Measurements from ENCODE around the gene PLA2G3.
A peak's percentile ranks its signal among the peaks of the same experiment; 100 is the strongest.

The PLA2G3 gene

DNA sequence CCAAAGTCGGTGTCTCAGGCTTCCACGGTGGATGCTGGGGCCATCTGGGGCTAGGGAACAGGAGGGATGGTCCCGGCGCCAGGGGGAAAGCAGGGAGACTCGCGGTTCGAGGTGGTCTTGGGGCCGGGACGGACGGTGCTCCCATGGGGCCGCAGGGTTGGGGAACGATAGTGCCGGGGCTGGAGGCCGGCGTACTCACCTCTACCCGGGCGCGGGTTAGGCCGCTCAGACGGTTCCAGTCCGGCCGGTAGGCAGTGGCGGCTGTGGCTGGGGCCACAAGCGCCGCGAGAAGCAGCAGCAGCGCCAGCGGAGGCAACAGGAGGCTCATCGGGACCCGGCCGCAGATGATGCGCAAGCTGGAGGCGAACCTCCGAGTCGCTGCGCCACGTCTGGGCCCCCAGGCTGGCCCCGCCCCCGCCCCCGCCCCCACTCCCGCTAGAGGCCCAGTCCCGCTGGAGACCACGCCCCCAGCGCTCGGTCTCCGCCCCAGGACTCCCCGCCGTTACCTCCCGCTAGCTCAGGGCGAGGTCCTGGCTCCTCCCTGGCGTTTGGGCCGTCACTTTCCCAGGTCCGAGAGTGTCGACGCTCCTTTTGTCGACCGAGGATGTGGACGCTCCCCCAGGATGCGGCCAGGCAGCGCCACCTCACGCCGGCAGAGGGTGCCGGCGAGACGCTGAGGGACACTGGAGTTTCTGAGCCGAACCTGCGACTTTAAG, 33.0 kb downstream of the PLA2G3 start, which contains the start of gene SELENOM:
Gene SELENOM (minus strand): TSS at position 391 of the 716 bp plus-strand sequence. CDS start 63 bp downstream, at position 328.
- DNase-seq = peak; percentile 85 to 92 (median 92)
- peaks cover 0 to 4% (median 0%) of the 10 kb centered on the region in 5 experiments for H3K27me3 ChIP-seq (replicated peaks in 2 of 5; ENCODE audit: control insufficient read depth in 4 of 5, insufficient read depth in 5 of 5, low read length in 4 of 5)
- no peak within 1 kb of the TSS for H3K27ac ChIP-seq (ENCODE audit: insufficient read depth in 1 of 2, low read depth in 1 of 2, low read length in 2 of 2, poor library complexity in 1 of 2, severe bottlenecking in 2 of 2)
- ChIA-PET POLR2A (interaction anchor here (0.7 to 1.0 kb wide), 2 partner anchors 41 to 53 kb away, joined by 4 read pairs; partner anchors contain the start of gene RNF185), CTCF (interaction anchor here (0.7 to 3.5 kb wide), 10 partner anchors 17 to 187 kb away, joined by 3 to 16 read pairs (median 4); partner anchors contain the start of gene LIMK2)
- peak within 1 kb of the TSS; percentile 21 to 79 (median 68) for H3K4me3 ChIP-seq (ENCODE audit: control insufficient read depth in 1 of 7, extremely low read depth in 1 of 7, insufficient read depth in 4 of 7, low read depth in 2 of 7, low read length in 6 of 7)
- H3K9me3 ChIP-seq (ENCODE audit: control extremely low read depth in 1 of 5, control insufficient read depth in 4 of 5, insufficient read depth in 2 of 5, low read depth in 1 of 5, low read length in 4 of 5) = peaks cover 0 to under 1% (median 0%) of the 10 kb centered on the region in 5 experiments
- H3K4me1 ChIP-seq (ENCODE audit: control extremely low read depth in 1 of 4, control insufficient read depth in 4 of 4, insufficient read depth in 4 of 4, low read length in 3 of 4) = peaks cover 0 to 16% (median 9%) of the 10 kb centered on the region in 4 experiments
- peaks cover 0 to 1% (median under 1%) of the 10 kb centered on the region in 4 experiments for H3K36me3 ChIP-seq (ENCODE audit: control insufficient read depth in 4 of 4, insufficient read depth in 4 of 4, low read length in 3 of 4)
- 4% methylated on average over 43 of the region's 67 CpGs for WGBS (ENCODE audit: insufficient coverage)

DNA sequence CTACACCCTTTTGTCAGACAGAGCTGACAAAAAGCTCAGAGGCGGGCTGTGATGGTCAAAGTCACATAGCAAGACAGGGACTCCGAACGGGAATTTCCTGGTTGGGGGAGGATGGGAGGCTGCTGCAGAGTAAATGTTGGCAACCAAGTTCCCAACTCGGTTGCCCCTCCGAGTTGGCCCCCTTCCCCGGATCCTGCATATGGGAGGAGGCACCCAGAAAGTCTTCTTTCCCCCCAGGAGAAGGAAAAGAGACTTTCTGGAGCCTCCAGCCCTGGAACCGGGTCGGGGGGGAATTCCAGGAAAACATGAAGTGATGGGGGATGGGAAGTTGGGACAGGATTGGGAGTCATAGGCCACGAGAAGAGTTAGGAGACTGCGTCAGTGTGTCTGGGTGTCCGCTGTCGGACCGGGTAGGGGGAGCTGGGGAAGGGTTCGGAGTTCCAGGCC, 33.6 kb downstream of the PLA2G3 start:
- peaks cover 0 to 4% (median 0%) of the 10 kb centered on the region in 5 experiments for H3K27me3 ChIP-seq (replicated peaks in 2 of 5; ENCODE audit: control insufficient read depth in 4 of 5, insufficient read depth in 5 of 5, low read length in 4 of 5)
- ChIA-PET POLR2A (no interaction called here), CTCF (interaction anchor here (0.6 to 3.5 kb wide), 3 partner anchors 12 to 123 kb away, joined by 3 to 16 read pairs (median 3); no protein-coding TSS in a partner anchor)
- DNase-seq = no peak
- peaks cover 0 to 16% (median 9%) of the 10 kb centered on the region in 4 experiments for H3K4me1 ChIP-seq (ENCODE audit: control extremely low read depth in 1 of 4, control insufficient read depth in 4 of 4, insufficient read depth in 4 of 4, low read length in 3 of 4)
- peak overlapping the region in 5 of 7 experiments; percentile 2 to 79 (median 68) for H3K4me3 ChIP-seq (ENCODE audit: control insufficient read depth in 1 of 7, extremely low read depth in 1 of 7, insufficient read depth in 4 of 7, low read depth in 2 of 7, low read length in 6 of 7)
- WGBS (ENCODE audit: insufficient coverage) = 71% methylated on average over 11 of the region's 14 CpGs
- peaks cover 0 to 4% (median 2%) of the 10 kb centered on the region in 4 experiments for H3K36me3 ChIP-seq (ENCODE audit: control insufficient read depth in 4 of 4, insufficient read depth in 4 of 4, low read length in 3 of 4)
- H3K27ac ChIP-seq (ENCODE audit: insufficient read depth in 1 of 2, low read depth in 1 of 2, low read length in 2 of 2, poor library complexity in 1 of 2, severe bottlenecking in 2 of 2) = no peak overlapping the region
- H3K9me3 ChIP-seq (ENCODE audit: control extremely low read depth in 1 of 5, control insufficient read depth in 4 of 5, insufficient read depth in 2 of 5, low read depth in 1 of 5, low read length in 4 of 5) = no peaks in the 10 kb centered on the region

DNA sequence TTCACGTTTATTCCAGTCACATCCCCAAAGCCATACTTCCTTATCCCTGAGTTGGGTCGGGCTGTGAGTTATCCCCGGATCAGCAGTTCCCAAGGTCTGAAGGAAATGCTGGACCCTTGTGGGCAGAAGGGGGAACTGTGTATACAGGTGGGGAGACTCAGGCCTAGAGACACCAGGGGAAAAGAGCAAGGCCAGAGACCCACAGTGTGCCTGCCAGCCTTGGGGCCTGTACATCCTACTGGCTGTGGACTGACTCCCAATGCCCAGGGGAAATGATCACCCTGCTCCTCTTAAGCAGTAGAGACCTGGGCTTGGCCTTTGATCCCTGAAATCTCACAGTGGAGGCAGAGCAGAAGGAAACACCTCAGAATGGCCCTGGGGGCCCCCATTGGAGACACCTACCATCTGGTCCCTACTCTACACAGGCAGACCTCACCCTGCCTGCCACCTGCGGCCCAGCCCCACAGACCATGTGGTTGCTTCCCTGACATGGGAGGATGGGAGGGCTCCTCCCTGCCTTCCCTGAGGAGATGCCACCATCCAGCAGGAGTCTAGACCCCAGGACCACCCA, 34.2 kb downstream of the PLA2G3 start:
- Histone ChIP-seq H3K4me3 (ENCODE audit: control insufficient read depth in 1 of 7, extremely low read depth in 1 of 7, insufficient read depth in 4 of 7, low read depth in 2 of 7, low read length in 6 of 7) (no peak overlapping the region), H3K36me3 (ENCODE audit: control insufficient read depth in 4 of 4, insufficient read depth in 4 of 4, low read length in 3 of 4) (peaks cover 0 to 5% (median 2%) of the 10 kb centered on the region in 4 experiments), H3K27ac (ENCODE audit: insufficient read depth in 1 of 2, low read depth in 1 of 2, low read length in 2 of 2, poor library complexity in 1 of 2, severe bottlenecking in 2 of 2) (no peak overlapping the region), H3K27me3 (replicated peaks in 2 of 5; ENCODE audit: control insufficient read depth in 4 of 5, insufficient read depth in 5 of 5, low read length in 4 of 5) (peaks cover 0 to 4% (median 0%) of the 10 kb centered on the region in 5 experiments), H3K9me3 (ENCODE audit: control extremely low read depth in 1 of 5, control insufficient read depth in 4 of 5, insufficient read depth in 2 of 5, low read depth in 1 of 5, low read length in 4 of 5) (no peaks in the 10 kb centered on the region), H3K4me1 (ENCODE audit: control extremely low read depth in 1 of 4, control insufficient read depth in 4 of 4, insufficient read depth in 4 of 4, low read length in 3 of 4) (peaks cover 0 to 16% (median 9%) of the 10 kb centered on the region in 4 experiments)
- POLR2A ChIA-PET = no interaction called here
- WGBS (ENCODE audit: insufficient coverage) = 100% methylated on average over 3 of the region's 4 CpGs
- CTCF ChIA-PET = interaction anchor here (0.6 kb wide), 1 partner anchor 12 kb away, joined by 3 read pairs; no protein-coding TSS in a partner anchor
- no peak for DNase-seq

- 94% methylated on average over 10 of the region's 11 CpGs for WGBS (ENCODE audit: insufficient coverage)
- Histone ChIP-seq H3K4me1 (ENCODE audit: control extremely low read depth in 1 of 4, control insufficient read depth in 4 of 4, insufficient read depth in 4 of 4, low read length in 3 of 4) (peaks cover 0 to 16% (median 9%) of the 10 kb centered on the region in 4 experiments), H3K9me3 (ENCODE audit: control extremely low read depth in 1 of 5, control insufficient read depth in 4 of 5, insufficient read depth in 2 of 5, low read depth in 1 of 5, low read length in 4 of 5) (no peaks in the 10 kb centered on the region), H3K36me3 (ENCODE audit: control insufficient read depth in 4 of 4, insufficient read depth in 4 of 4, low read length in 3 of 4) (peaks cover 0 to 5% (median 2%) of the 10 kb centered on the region in 4 experiments), H3K27me3 (replicated peaks in 2 of 5; ENCODE audit: control insufficient read depth in 4 of 5, insufficient read depth in 5 of 5, low read length in 4 of 5) (peaks cover 0 to 4% (median 0%) of the 10 kb centered on the region in 5 experiments), H3K4me3 (ENCODE audit: control insufficient read depth in 1 of 7, extremely low read depth in 1 of 7, insufficient read depth in 4 of 7, low read depth in 2 of 7, low read length in 6 of 7) (no peak overlapping the region), H3K27ac (ENCODE audit: insufficient read depth in 1 of 2, low read depth in 1 of 2, low read length in 2 of 2, poor library complexity in 1 of 2, severe bottlenecking in 2 of 2) (no peak overlapping the region)
- no peak for DNase-seq
- POLR2A ChIA-PET = no interaction called here
- CTCF ChIA-PET = interaction anchor here (1.0 to 1.4 kb wide), 2 partner anchors 13 to 113 kb away, joined by 4 to 5 read pairs; no protein-coding TSS in a partner anchor
Measured at GRCh38 chr22:31105282-31105929, 34.9 kb downstream of the PLA2G3 start.

- no peak overlapping the region for H3K4me3 ChIP-seq (ENCODE audit: control insufficient read depth in 1 of 7, extremely low read depth in 1 of 7, insufficient read depth in 4 of 7, low read depth in 2 of 7, low read length in 6 of 7)
- H3K36me3 ChIP-seq (ENCODE audit: control insufficient read depth in 4 of 4, insufficient read depth in 4 of 4, low read length in 3 of 4) = peaks cover 0 to 9% (median 2%) of the 10 kb centered on the region in 4 experiments
Measured at GRCh38 chr22:31104869-31105268, 35.4 kb downstream of the PLA2G3 start.

DNA sequence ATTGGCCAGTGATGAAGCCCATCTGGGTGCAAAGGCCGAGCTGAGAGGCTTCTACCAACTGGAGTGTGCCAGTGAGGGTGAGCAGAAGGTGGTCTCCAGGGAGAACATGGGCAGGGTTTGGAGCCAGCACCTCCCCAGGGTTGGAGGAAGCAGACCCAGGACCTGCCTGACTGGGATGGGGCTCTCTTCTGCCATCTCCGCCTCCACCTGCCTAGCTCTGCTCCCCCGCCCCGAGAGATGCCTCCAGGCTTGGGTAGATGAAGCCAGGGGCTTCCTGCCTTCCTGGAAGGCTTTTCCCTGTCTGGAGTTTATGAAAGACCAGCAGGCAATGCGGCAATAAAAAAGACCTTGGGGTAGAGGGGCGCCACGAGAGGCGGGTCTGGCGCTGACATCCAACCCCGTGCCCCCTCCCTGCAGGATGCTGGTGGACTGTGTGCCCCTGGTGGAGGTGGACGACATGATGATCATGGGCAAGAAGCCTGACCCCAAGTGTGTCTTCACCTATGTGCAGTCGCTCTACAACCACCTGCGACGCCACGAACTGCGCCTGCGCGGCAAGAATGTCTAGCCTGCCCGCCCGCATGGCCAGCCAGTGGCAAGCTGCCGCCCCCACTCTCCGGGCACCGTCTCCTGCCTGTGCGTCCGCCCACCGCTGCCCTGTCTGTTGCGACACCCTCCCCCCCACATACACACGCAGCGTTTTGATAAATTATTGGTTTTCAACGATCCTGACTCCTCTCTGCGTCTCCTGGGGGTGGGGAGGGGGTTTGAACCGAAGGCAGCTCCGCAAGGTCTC, 36.2 kb downstream of the PLA2G3 start:
- no peak for DNase-seq
- peaks cover 0 to 16% (median 9%) of the 10 kb centered on the region in 4 experiments for H3K4me1 ChIP-seq (ENCODE audit: control extremely low read depth in 1 of 4, control insufficient read depth in 4 of 4, insufficient read depth in 4 of 4, low read length in 3 of 4)
- WGBS (ENCODE audit: insufficient coverage) = 93% methylated on average over 21 of the region's 33 CpGs
- H3K9me3 ChIP-seq (ENCODE audit: control extremely low read depth in 1 of 5, control insufficient read depth in 4 of 5, insufficient read depth in 2 of 5, low read depth in 1 of 5, low read length in 4 of 5) = no peaks in the 10 kb centered on the region
- no peak overlapping the region for H3K27ac ChIP-seq (ENCODE audit: insufficient read depth in 1 of 2, low read depth in 1 of 2, low read length in 2 of 2, poor library complexity in 1 of 2, severe bottlenecking in 2 of 2)
- no peak overlapping the region for H3K4me3 ChIP-seq (ENCODE audit: control insufficient read depth in 1 of 7, extremely low read depth in 1 of 7, insufficient read depth in 4 of 7, low read depth in 2 of 7, low read length in 6 of 7)
- CTCF ChIA-PET = interaction anchor here (1.0 to 1.4 kb wide), 3 partner anchors 12 to 209 kb away, joined by 3 to 5 read pairs (median 4); no protein-coding TSS in a partner anchor
- POLR2A ChIA-PET = no interaction called here
- peaks cover 0 to 4% (median 0%) of the 10 kb centered on the region in 5 experiments for H3K27me3 ChIP-seq (replicated peaks in 2 of 5; ENCODE audit: control insufficient read depth in 4 of 5, insufficient read depth in 5 of 5, low read length in 4 of 5)
- peaks cover 0 to 15% (median 5%) of the 10 kb centered on the region in 4 experiments for H3K36me3 ChIP-seq (ENCODE audit: control insufficient read depth in 4 of 4, insufficient read depth in 4 of 4, low read length in 3 of 4)

More at GRCh38 chr22:31104869-31105268, 35.4 kb downstream of the PLA2G3 start:
- ChIA-PET CTCF (interaction anchor here (1.0 to 1.4 kb wide), 2 partner anchors 12 to 114 kb away, joined by 4 to 5 read pairs; no protein-coding TSS in a partner anchor), POLR2A (no interaction called here)
- peaks cover 0 to 4% (median 0%) of the 10 kb centered on the region in 5 experiments for H3K27me3 ChIP-seq (replicated peaks in 2 of 5; ENCODE audit: control insufficient read depth in 4 of 5, insufficient read depth in 5 of 5, low read length in 4 of 5)
- no peak overlapping the region for H3K27ac ChIP-seq (ENCODE audit: insufficient read depth in 1 of 2, low read depth in 1 of 2, low read length in 2 of 2, poor library complexity in 1 of 2, severe bottlenecking in 2 of 2)
- no peak for DNase-seq
- no peaks in the 10 kb centered on the region for H3K9me3 ChIP-seq (ENCODE audit: control extremely low read depth in 1 of 5, control insufficient read depth in 4 of 5, insufficient read depth in 2 of 5, low read depth in 1 of 5, low read length in 4 of 5)
- 92% methylated on average over 29 of the region's 35 CpGs for WGBS (ENCODE audit: insufficient coverage)
- peaks cover 0 to 16% (median 9%) of the 10 kb centered on the region in 4 experiments for H3K4me1 ChIP-seq (ENCODE audit: control extremely low read depth in 1 of 4, control insufficient read depth in 4 of 4, insufficient read depth in 4 of 4, low read length in 3 of 4)
